GM12873 (cell line): ENCODE data around the gene UNC5A.

Experiments used
- CTCF ChIP-seq: IDR thresholded peaks from 2 replicates; pipeline ENCODE4 v1.5.1; 2012; ENCODE audit warnings: low read depth, mild to moderate bottlenecking, moderate library complexity, low read length, control low read depth; ENCODE audit not compliant: insufficient read depth; ENCODE audit errors: missing control alignments

The UNC5A gene

DNA sequence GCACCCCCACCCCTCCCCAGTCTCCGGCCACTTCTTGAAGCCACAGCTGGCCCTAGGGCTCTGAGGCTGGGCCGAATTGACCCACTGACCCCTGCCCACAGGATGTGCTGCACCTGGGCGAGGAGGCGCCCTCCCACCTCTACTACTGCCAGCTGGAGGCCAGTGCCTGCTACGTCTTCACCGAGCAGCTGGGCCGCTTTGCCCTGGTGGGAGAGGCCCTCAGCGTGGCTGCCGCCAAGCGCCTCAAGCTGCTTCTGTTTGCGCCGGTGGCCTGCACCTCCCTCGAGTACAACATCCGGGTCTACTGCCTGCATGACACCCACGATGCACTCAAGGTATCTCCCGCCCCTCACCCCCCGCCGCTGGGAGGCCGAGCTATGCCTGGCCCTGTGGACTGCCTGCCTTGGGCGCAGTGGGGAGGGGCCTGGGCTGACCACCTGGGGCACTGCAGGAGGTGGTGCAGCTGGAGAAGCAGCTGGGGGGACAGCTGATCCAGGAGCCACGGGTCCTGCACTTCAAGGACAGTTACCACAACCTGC is 67.5 kb downstream of the UNC5A start:
- no peak for TF ChIP-seq CTCF

GRCh38 chr5:176878463-176878862 is 68.1 kb downstream of the UNC5A start:
- TF ChIP-seq CTCF, result no peak

DNA sequence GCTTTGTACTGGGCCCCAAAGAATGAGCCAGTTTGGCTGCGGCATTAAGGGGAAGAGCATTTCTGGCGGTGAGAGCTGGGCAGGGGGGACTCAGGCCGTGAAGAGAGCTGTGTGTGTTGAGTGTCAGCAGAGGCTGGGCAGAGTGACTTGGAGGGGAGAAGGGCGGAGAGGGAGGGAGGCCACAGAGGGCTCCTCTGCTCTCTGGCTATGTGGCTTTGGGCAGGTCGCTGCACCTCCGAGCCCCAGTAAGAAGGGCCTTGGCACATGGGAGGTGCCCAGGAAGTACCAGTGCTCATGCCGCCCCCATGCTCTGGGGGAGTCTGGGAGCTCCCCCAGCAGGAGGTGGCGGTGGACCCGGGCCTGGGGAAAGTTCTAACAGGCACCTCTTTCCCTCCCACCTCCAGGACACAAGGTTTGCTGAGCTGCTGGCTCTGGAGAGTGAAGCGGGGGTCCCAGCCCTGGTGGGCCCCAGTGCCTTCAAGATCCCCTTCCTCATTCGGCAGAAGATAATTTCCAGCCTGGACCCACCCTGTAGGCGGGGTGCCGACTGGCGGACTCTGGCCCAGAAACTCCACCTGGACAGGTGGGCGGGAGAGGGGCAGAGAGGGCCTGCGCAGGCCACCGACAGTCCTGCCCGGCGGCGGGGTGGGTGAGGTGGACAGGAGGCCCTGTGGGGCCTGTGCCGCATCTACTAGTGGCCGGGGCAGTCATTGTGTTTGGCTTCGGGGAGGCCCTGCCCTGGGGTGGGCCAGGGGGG is 68.7 kb downstream of the UNC5A start:
- TF ChIP-seq CTCF, result no peak

DNA sequence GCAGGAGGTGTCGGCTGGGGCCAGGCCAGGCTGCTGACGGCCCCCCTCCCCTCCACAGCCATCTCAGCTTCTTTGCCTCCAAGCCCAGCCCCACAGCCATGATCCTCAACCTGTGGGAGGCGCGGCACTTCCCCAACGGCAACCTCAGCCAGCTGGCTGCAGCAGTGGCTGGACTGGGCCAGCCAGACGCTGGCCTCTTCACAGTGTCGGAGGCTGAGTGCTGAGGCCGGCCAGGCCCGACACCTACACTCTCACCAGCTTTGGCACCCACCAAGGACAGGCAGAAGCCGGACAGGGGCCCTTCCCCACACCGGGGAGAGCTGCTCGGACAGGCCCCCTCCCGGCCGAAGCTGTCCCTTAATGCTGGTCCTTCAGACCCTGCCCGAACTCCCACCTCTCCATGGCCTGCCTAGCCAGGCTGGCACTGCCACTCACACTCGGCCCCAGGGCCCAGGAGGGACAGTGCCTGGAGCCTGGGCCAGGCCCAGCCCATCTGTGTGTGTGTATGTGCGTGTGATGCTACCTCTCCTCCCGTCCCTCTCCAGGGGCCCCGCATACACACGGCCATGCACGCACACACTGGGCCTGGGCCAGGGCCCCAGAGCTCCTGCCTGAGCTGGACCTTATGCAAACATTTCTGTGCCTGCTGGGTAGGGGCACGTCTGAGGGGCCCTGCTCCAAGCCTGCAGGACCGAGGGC is 69.5 kb downstream of the UNC5A start:
- TF ChIP-seq CTCF, result no peak

- no peak for TF ChIP-seq CTCF
Measured at GRCh38 chr5:176880366-176881020, 70.1 kb downstream of the UNC5A start.

- TF ChIP-seq CTCF, result no peak
Measured at GRCh38 chr5:176881021-176881749, 70.8 kb downstream of the UNC5A start.
